ENCODE results near the gene DMBX1. TPM values are rescaled to one million over a fixed set of nuclear protein-coding genes. Genes with fewer than 3 reads are reported as not detected.

The DMBX1 gene
- total and polyA plus RNA-seq, 9 of the 15 experiments (the other 6 are each of a cell fraction or from before 2014, with no cell fraction given): 0.25 to 4.3 (median 1.0) TPM

- TF ChIP-seq MTA3 (IDR thresholded peaks at IDR 0.05; ENCODE audit: borderline replicate concordance) (peak; percentile 57; the same call in 1 of the 2 replicates), SUPT5H (IDR thresholded peaks at IDR 0.05) (no peak), SOX6 (IDR thresholded peaks at IDR 0.05) (no peak), LCOR (CRISPR knock-in tag; IDR thresholded peaks at IDR 0.05) (no peak), KLF6 (CRISPR knock-in tag; IDR thresholded peaks at IDR 0.05; ENCODE audit: borderline replicate concordance) (no peak), ZNF23 (CRISPR knock-in tag; IDR thresholded peaks at IDR 0.05) (no peak), MYBL2 (IDR thresholded peaks at IDR 0.05; ENCODE audit: low read depth) (no peak), MYBL2 (CRISPR knock-in tag; IDR thresholded peaks at IDR 0.05; ENCODE audit: borderline replicate concordance) (no peak), ID3 (CRISPR knock-in tag; IDR thresholded peaks at IDR 0.05) (no peak), ID3 (tag; IDR thresholded peaks at IDR 0.05) (no peak), SAFB (IDR thresholded peaks at IDR 0.05; ENCODE audit: borderline replicate concordance, low read depth, low read length) (no peak), RBFOX2 (IDR thresholded peaks at IDR 0.05; ENCODE audit: low read depth, low read length) (no peak), HLTF (IDR thresholded peaks at IDR 0.05) (no peak), GTF3C2 (IDR thresholded peaks at IDR 0.05; ENCODE audit: borderline replicate concordance, extremely low read depth, insufficient read length) (no peak), ZNF24 (IDR thresholded peaks at IDR 0.05) (no peak), ZKSCAN8 (CRISPR knock-in tag; IDR thresholded peaks at IDR 0.05) (no peak), TBP (optimal IDR thresholded peaks at IDR 0.05; ENCODE audit: low read depth, low read length) (peak; percentile 18), SIX5 (IDR thresholded peaks at IDR 0.05; ENCODE audit: borderline replicate concordance in 1 of 2, insufficient read depth in 1 of 2, low read depth in 1 of 2, low read length in 2 of 2) (no peak), MITF (IDR thresholded peaks at IDR 0.05) (no peak), SMAD2 (IDR thresholded peaks at IDR 0.05; ENCODE audit: low read depth, low read length) (no peak), HNRNPUL1 (IDR thresholded peaks at IDR 0.05; ENCODE audit: low read length) (no peak), MAFG (tag; conservative IDR thresholded peaks at IDR 0.05) (no peak), GATA2 (CRISPR knock-in tag; IDR thresholded peaks at IDR 0.05) (peak; percentile 73), RBM17 (IDR thresholded peaks at IDR 0.05; ENCODE audit: borderline replicate concordance, low read depth, low read length) (no peak), CBX1 (IDR thresholded peaks at IDR 0.05; ENCODE audit: low read depth) (no peak), NEUROD1 (IDR thresholded peaks at IDR 0.05; ENCODE audit: borderline replicate concordance, low read depth, low read length, partially characterized antibody) (no peak), ATF1 (CRISPR knock-in tag; IDR thresholded peaks at IDR 0.05) (no peak), ATF1 (tag; IDR thresholded peaks at IDR 0.05) (no peak)
Observed at GRCh38 chr1:46484783-46485490, 4.7 kb upstream of the DMBX1 start (continued).
